Endodermal cell (in vitro differentiated cells): ENCODE measurements around the gene PSMB2. TPM values are rescaled to one million over a fixed set of nuclear protein-coding genes. Genes with fewer than 3 reads are reported as not detected.

Experiments used
- DNase-seq: peaks from one replicate; pipeline ENCODE4 v3.0.0-alpha.2; 2017
- H3K27ac ChIP-seq: 2 replicates; pipeline ENCODE4 v1.5.1; 2013; ENCODE audit warnings: mild to moderate bottlenecking, low read depth, low read length, moderate library complexity
- H3K27me3 ChIP-seq: 2 replicates; pipeline ENCODE4 v1.6.1; 2013; ENCODE audit warnings: mild to moderate bottlenecking, low read length, moderate library complexity; ENCODE audit not compliant: insufficient read depth, control insufficient read depth, poor library complexity, severe bottlenecking
- H3K36me3 ChIP-seq: 2 replicates; pipeline ENCODE4 v1.7.0; 2013; ENCODE audit warnings: mild to moderate bottlenecking, low read length, moderate library complexity; ENCODE audit not compliant: control insufficient read depth, insufficient read depth
- H3K4me1 ChIP-seq: one replicate; pipeline ENCODE4 v1.7.0; 2013; ENCODE audit warnings: low read length; ENCODE audit not compliant: control insufficient read depth, insufficient read depth
- H3K4me3 ChIP-seq: 2 replicates; pipeline ENCODE4 v1.5.1; 2013; ENCODE audit warnings: mild to moderate bottlenecking, low read length, moderate library complexity
- H3K9ac ChIP-seq: 2 replicates; pipeline ENCODE4 v1.6.1; 2013; ENCODE audit warnings: mild to moderate bottlenecking, low read length, moderate library complexity; ENCODE audit not compliant: poor library complexity, severe bottlenecking; ENCODE audit errors: extremely low read depth
- H3K9me3 ChIP-seq: 2 replicates; pipeline ENCODE4 v1.6.1; 2013; ENCODE audit warnings: mild to moderate bottlenecking, low read length, moderate library complexity; ENCODE audit not compliant: control insufficient read depth
- H3K27ac Mint-ChIP-seq: 2 replicates; pipeline ENCODE4 v1.8.0; 2020; ENCODE audit warnings: mixed read lengths
- H3K27me3 Mint-ChIP-seq: 2 replicates; pipeline ENCODE4 v1.8.0; 2021; ENCODE audit warnings: mild to moderate bottlenecking, mixed read lengths; ENCODE audit not compliant: insufficient read depth
- H3K36me3 Mint-ChIP-seq: 2 replicates; pipeline ENCODE4 v1.8.0; 2020; ENCODE audit warnings: low read depth, mixed read lengths
- H3K4me1 Mint-ChIP-seq: 2 replicates; pipeline ENCODE4 v1.8.0; 2020; ENCODE audit warnings: mixed read lengths
- H3K4me3 Mint-ChIP-seq: 2 replicates; pipeline ENCODE4 v1.8.0; 2020; ENCODE audit warnings: mild to moderate bottlenecking, moderate library complexity, mixed read lengths
- H3K9me3 Mint-ChIP-seq: 2 replicates; pipeline ENCODE4 v1.8.0; 2020; ENCODE audit warnings: mild to moderate bottlenecking, mixed read lengths
- CTCF ChIP-seq: fragments of 200-600 bp; sonication (generic); conservative IDR thresholded peaks from 2 replicates; pipeline ENCODE4 v1.5.0; 2021; ENCODE audit warnings: antibody characterized with exemption, mild to moderate bottlenecking
- WGBS, 2 experiments: methylation state at CpG; one replicate each; pipeline versions ENCODE4 v1.1.5 to v1.1.7; 2013; ENCODE audit warnings: missing lambda C conversion rate in 2 of 2, mixed read lengths in 1 of 2; ENCODE audit not compliant: insufficient coverage in 1 of 2, insufficient read length in 1 of 2; 5-methylcytosine and 5-hydroxymethylcytosine counted together
- total RNA-seq, 2 donors: library from RNA; stranded (reverse); fragmentation: NEBNext Ultra II Directional in 1 of 2; extraction: Animal tissue kit (Norgen Biotek cat#: 25700) in 1 of 2; gene quantifications; 2 replicates in 1 of 2; 3 replicates in 1 of 2; pipeline ENCODE4 v1.2.1, GENCODE V29; 2021

PSMB2 gene
- total RNA-seq, 2 donors from 2014 or later, result 66.0 to 71.3 TPM

GRCh38 chr1:35675773-35676172 lies 34.4 kb upstream of the PSMB2 start:
- Mint-ChIP-seq H3K27me3 (peaks cover 11% of the 10 kb centered on the region), H3K4me1 (peaks cover 5% of the 10 kb centered on the region), H3K27ac (no peak overlapping the region), H3K4me3 (no peak overlapping the region), H3K9me3 (no peaks in the 10 kb centered on the region), H3K36me3 (no peaks in the 10 kb centered on the region)
- DNase-seq, result no peak
- no peak overlapping the region for H3K27ac ChIP-seq
- H3K36me3 ChIP-seq, result no peaks in the 10 kb centered on the region
- TF ChIP-seq CTCF, result no peak
- no peak overlapping the region for H3K9ac ChIP-seq
- no peaks in the 10 kb centered on the region for H3K4me1 ChIP-seq
- H3K4me3 ChIP-seq, result no peak overlapping the region
- no peaks in the 10 kb centered on the region for H3K9me3 ChIP-seq
- whole genome bisulfite sequencing, 2 experiments, result 87 to 100% methylated on average over 1 of the region's 1 CpG
- H3K27me3 ChIP-seq, result no peaks in the 10 kb centered on the region

- Mint-ChIP-seq H3K27me3 (peaks cover 11% of the 10 kb centered on the region), H3K36me3 (no peaks in the 10 kb centered on the region), H3K4me1 (peaks cover under 1% of the 10 kb centered on the region), H3K9me3 (no peaks in the 10 kb centered on the region), H3K27ac (no peak overlapping the region), H3K4me3 (no peak overlapping the region)
- no peak overlapping the region for H3K9ac ChIP-seq
- H3K27ac ChIP-seq, result no peak overlapping the region
- WGBS, 2 experiments, result 88 to 93% methylated on average over 2 to 5 of the region's 5 CpGs
- no peak overlapping the region for H3K4me3 ChIP-seq
- H3K36me3 ChIP-seq, result no peaks in the 10 kb centered on the region
- TF ChIP-seq CTCF, result no peak
- H3K9me3 ChIP-seq, result no peaks in the 10 kb centered on the region
- DNase-seq, result no peak
- H3K4me1 ChIP-seq, result no peaks in the 10 kb centered on the region
- no peaks in the 10 kb centered on the region for H3K27me3 ChIP-seq
Measured at GRCh38 chr1:35674111-35674510, 32.8 kb upstream of the PSMB2 start.

GRCh38 chr1:35672116-35672515 lies 30.8 kb upstream of the PSMB2 start:
- 84 to 86% methylated on average over 5 to 6 of the region's 6 CpGs for WGBS, 2 experiments
- no peak for TF ChIP-seq CTCF
- Mint-ChIP-seq H3K9me3 (no peaks in the 10 kb centered on the region), H3K27me3 (peaks cover 11% of the 10 kb centered on the region), H3K36me3 (no peaks in the 10 kb centered on the region), H3K4me3 (no peak overlapping the region), H3K27ac (no peak overlapping the region), H3K4me1 (no peaks in the 10 kb centered on the region)
- no peaks in the 10 kb centered on the region for H3K36me3 ChIP-seq
- no peaks in the 10 kb centered on the region for H3K4me1 ChIP-seq
- H3K9ac ChIP-seq, result no peak overlapping the region
- H3K27ac ChIP-seq, result no peak overlapping the region
- no peak for DNase-seq
- H3K27me3 ChIP-seq, result peaks cover 2% of the 10 kb centered on the region
- H3K4me3 ChIP-seq, result no peak overlapping the region
- no peaks in the 10 kb centered on the region for H3K9me3 ChIP-seq
